ENCODE data around the gene PTPRN2. TPM values are rescaled to one million over a fixed set of nuclear protein-coding genes. Genes with fewer than 3 reads are reported as not detected.

Gene PTPRN2
- polyA plus RNA-seq, 1 experiment = 0.31 TPM

DNA sequence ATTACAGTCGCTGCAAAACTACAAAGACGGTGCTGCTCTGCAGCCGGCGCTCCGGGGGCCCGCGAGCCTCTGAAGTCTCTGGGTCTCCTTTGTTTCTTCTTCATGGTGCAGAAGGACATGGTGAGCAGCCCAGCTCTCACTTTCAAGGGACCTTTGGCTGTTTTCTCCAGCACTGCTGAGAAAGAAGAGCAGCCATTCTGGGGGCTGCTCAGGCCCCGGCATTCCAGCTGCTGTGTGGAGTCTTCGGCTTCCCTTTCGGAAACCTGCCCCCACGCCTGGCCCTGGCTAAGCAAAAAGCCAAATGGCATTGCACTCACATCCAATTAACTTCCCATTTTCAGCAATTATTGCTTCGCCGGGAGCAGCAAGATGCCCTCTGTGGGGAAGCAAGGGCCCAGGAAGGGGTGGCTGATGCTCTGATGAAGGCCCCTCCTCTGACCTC lies 555.7 kb downstream of the PTPRN2 start:
- ChIA-PET POLR2A (no interaction called here), CTCF (no interaction called here)
- TF ChIP-seq CTCF (IDR thresholded peaks at IDR 0.05; ENCODE audit: insufficient read depth, low read depth, low read length) = no peak
- H3K36me3 ChIP-seq (ENCODE audit: control insufficient read depth, insufficient read depth, low read length) = no peaks in the 10 kb centered on the region
- H3K27me3 ChIP-seq (ENCODE audit: control insufficient read depth, insufficient read depth, low read length) = no peaks in the 10 kb centered on the region
- no peak overlapping the region for H3K4me3 ChIP-seq (ENCODE audit: low read depth, low read length)
- DNase-seq (ENCODE audit: low read depth) = no peak

GRCh38 chr7:158030566-158030965 lies 557.1 kb downstream of the PTPRN2 start:
- ChIA-PET POLR2A (no interaction called here), CTCF (no interaction called here)
- no peak for TF ChIP-seq CTCF (IDR thresholded peaks at IDR 0.05; ENCODE audit: insufficient read depth, low read depth, low read length)
- Histone ChIP-seq H3K27me3 (ENCODE audit: control insufficient read depth, insufficient read depth, low read length) (no peaks in the 10 kb centered on the region), H3K4me3 (ENCODE audit: low read depth, low read length) (no peak overlapping the region), H3K36me3 (ENCODE audit: control insufficient read depth, insufficient read depth, low read length) (no peaks in the 10 kb centered on the region)
- DNase-seq (ENCODE audit: low read depth) = no peak

DNA sequence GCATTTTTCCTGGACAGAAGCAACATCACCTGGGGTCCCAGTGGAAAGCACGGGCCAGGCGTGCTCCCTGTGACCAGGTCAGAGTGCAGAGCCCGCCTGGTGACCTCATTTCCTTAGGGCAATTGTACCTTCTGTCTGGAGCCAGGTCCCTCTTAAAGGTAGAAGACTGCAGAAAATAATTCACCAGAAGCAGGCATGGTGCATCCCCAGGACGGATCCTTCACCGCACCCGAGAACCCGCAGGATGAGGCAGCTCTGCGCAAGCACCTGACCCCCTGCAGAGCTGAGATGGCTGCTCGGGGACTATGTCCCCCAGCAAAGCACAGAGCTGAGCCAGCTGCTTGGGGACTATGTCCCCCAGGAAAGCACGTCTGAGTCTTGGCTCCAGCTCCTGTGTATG lies 557.6 kb downstream of the PTPRN2 start:
- no peak for DNase-seq (ENCODE audit: low read depth)
- no peaks in the 10 kb centered on the region for H3K27me3 ChIP-seq (ENCODE audit: control insufficient read depth, insufficient read depth, low read length)
- ChIA-PET CTCF (no interaction called here), POLR2A (no interaction called here)
- no peak for TF ChIP-seq CTCF (IDR thresholded peaks at IDR 0.05; ENCODE audit: insufficient read depth, low read depth, low read length)
- H3K36me3 ChIP-seq (ENCODE audit: control insufficient read depth, insufficient read depth, low read length) = no peaks in the 10 kb centered on the region
- no peak overlapping the region for H3K4me3 ChIP-seq (ENCODE audit: low read depth, low read length)

DNA sequence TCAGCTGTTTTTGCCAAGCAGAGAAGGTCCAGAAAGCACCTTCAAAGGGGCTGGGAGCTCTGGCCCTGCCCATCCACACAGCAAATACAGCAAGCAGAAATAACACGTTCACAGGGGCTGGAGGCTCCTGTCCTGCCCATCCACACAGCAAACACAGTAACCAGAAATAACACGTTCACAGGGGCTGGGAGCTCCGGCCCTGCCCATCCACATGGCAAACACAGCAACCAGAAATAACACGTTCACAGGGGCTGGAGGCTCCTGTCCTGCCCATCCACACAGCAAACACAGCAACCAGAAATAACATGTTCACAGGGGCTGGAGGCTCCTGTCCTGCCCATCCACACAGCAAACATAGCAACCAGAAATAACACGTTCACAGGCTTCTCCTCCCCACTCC lies 558.1 kb downstream of the PTPRN2 start:
- H3K36me3 ChIP-seq (ENCODE audit: control insufficient read depth, insufficient read depth, low read length) = no peaks in the 10 kb centered on the region
- H3K27me3 ChIP-seq (ENCODE audit: control insufficient read depth, insufficient read depth, low read length) = no peaks in the 10 kb centered on the region
- ChIA-PET CTCF (no interaction called here), POLR2A (no interaction called here)
- no peak for DNase-seq (ENCODE audit: low read depth)
- H3K4me3 ChIP-seq (ENCODE audit: low read depth, low read length) = no peak overlapping the region
- no peak for TF ChIP-seq CTCF (IDR thresholded peaks at IDR 0.05; ENCODE audit: insufficient read depth, low read depth, low read length)

DNA sequence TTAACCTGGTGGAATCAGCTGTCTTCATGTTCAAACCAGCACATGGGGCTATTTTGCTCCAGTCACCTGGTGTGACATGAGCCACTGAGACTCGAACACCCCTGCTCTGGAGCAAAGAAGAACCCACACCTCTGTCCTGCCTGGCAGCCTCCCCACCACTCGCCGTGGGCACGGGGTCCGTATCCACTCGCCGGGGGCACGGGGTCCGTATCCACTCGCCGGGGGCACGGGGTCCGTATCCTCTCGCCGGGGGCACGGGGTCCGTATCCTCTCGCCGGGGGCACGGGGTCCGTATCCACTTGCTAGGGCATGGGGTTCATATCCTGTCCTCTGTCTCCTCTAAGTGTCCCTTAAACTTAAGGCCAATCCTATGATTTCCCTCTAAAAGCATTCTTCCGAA lies 558.7 kb downstream of the PTPRN2 start:
- CTCF ChIA-PET = no interaction called here
- TF ChIP-seq CTCF (IDR thresholded peaks at IDR 0.05; ENCODE audit: insufficient read depth, low read depth, low read length) = no peak
- POLR2A ChIA-PET = no interaction called here
- Histone ChIP-seq H3K36me3 (ENCODE audit: control insufficient read depth, insufficient read depth, low read length) (no peaks in the 10 kb centered on the region), H3K27me3 (ENCODE audit: control insufficient read depth, insufficient read depth, low read length) (no peaks in the 10 kb centered on the region), H3K4me3 (ENCODE audit: low read depth, low read length) (no peak overlapping the region)
- DNase-seq (ENCODE audit: low read depth) = no peak

Measured in BJ (cell line).